Psoas muscle (tissue), 8 donors: Measurements from ENCODE around the gene ATP23. TPM values are rescaled to one million over a fixed set of nuclear protein-coding genes. Genes with fewer than 3 reads are reported as not detected.

Source experiments
- ATAC-seq, 4 donors: fragments of 200-7000 bp; cut with Tn5 transposase; one replicate each; pipeline ENCODE4 v1.9.1; 2020; ENCODE audit warnings: moderate library complexity in 3 of 4, mild to moderate bottlenecking in 2 of 4
- DNase-seq, 2 donors: peaks; one replicate each; pipeline ENCODE4 v3.0.0-alpha.2; 2020
- H3K27ac ChIP-seq: fragments of 200-600 bp; one replicate; pipeline ENCODE4 v1.8.0; 2022
- H3K27me3 ChIP-seq, 3 donors: fragments of 200-600 bp in 1 of 3; one replicate each; pipeline versions ENCODE4 v1.6.1 to v1.8.0; 2013 to 2022; ENCODE audit warnings: low read length in 2 of 3, mild to moderate bottlenecking in 2 of 3, moderate library complexity in 1 of 3; ENCODE audit not compliant: insufficient read depth in 3 of 3
- H3K36me3 ChIP-seq, 2 donors: fragments of 200-600 bp in 1 of 2; one replicate each; pipeline versions ENCODE4 v1.6.1 to v1.8.0; 2013 to 2022; ENCODE audit warnings: low read depth in 1 of 2, mild to moderate bottlenecking in 1 of 2, moderate library complexity in 1 of 2; ENCODE audit not compliant: insufficient read depth in 1 of 2
- H3K4me1 ChIP-seq: fragments of 200-600 bp; one replicate; pipeline ENCODE4 v1.8.0; 2022
- H3K4me3 ChIP-seq: fragments of 200-600 bp; one replicate; pipeline ENCODE4 v1.8.0; 2022; ENCODE audit warnings: mild to moderate bottlenecking
- H3K9me3 ChIP-seq: fragments of 200-600 bp; one replicate; pipeline ENCODE4 v1.8.0; 2022
- WGBS, 3 donors: extraction: QIAGEN DNeasy Blood & Tissue Kit; methylation state at CpG; one replicate each; pipeline versions ENCODE4 v1.1.6 to v1.1.7; 2013; 5-methylcytosine and 5-hydroxymethylcytosine counted together
- intact Hi-C, 2 donors: fragments of 100-400 bp; cut with DNase I; formaldehyde crosslinking; loops; one replicate each; pipeline versions ENCODE4 v1.11.0 to v1.14.2; 2022
- polyA plus RNA-seq, 3 donors: library from polyadenylated mRNA; stranded (reverse); fragments of 200-250 nt; gene quantifications; one replicate each; pipeline ENCODE4 v1.2.3, GENCODE V29; 2013
- total RNA-seq, 4 donors: library from RNA; stranded (reverse); fragmentation: NEBNext Ultra II Directional in 2 of 4; extraction: Animal tissue kit (Norgen Biotek cat#: 25700) in 2 of 4; gene quantifications; one replicate each; pipeline versions ENCODE4 v1.2.1 to v1.2.4, GENCODE V29; 2021 to 2023
- TF ChIP-seq, protein P1 (sequence below): fragments of 200-600 bp; IDR thresholded peaks from one replicate; pipeline ENCODE4 v1.8.0; 2022; ENCODE audit warnings: antibody characterized with exemption
- donor health status: healthy with polysubstance abuse.
- donor health status: DM: no; HTN: no; CAD: no; lungs with moderate emphysema.
- donor health status: Bipolar disorder and iron deficiency.
- donor health status: healthy.
- donor health status: DM: yes; HTN: yes; CAD: no.
- donor health status: DM: no; HTN: no; CAD: no.
- donor health status: DM: no; HTN: no; CAD: no.
- donor health status: DM: yes; HTN: yes; CAD: no.

ATP23 gene
- total and polyA plus RNA-seq, 7 donors, result 6.3 to 28.8 (median 8.7) TPM

- intact Hi-C loops, result no loop called here
- Histone ChIP-seq H3K36me3 (no peaks in the 10 kb centered on the region), H3K9me3 (peaks cover 28% of the 10 kb centered on the region), H3K4me3 (no peak overlapping the region), H3K27me3 (no peaks in the 10 kb centered on the region), H3K27ac (no peak overlapping the region), H3K4me1 (no peaks in the 10 kb centered on the region)
- 86 to 94% (median 89%) methylated on average over 2 of the region's 2 CpGs for WGBS, 3 donors
- TF ChIP-seq, protein P1, sequence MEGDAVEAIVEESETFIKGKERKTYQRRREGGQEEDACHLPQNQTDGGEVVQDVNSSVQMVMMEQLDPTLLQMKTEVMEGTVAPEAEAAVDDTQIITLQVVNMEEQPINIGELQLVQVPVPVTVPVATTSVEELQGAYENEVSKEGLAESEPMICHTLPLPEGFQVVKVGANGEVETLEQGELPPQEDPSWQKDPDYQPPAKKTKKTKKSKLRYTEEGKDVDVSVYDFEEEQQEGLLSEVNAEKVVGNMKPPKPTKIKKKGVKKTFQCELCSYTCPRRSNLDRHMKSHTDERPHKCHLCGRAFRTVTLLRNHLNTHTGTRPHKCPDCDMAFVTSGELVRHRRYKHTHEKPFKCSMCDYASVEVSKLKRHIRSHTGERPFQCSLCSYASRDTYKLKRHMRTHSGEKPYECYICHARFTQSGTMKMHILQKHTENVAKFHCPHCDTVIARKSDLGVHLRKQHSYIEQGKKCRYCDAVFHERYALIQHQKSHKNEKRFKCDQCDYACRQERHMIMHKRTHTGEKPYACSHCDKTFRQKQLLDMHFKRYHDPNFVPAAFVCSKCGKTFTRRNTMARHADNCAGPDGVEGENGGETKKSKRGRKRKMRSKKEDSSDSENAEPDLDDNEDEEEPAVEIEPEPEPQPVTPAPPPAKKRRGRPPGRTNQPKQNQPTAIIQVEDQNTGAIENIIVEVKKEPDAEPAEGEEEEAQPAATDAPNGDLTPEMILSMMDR, result no peak
- no peak for DNase-seq
- no peak for ATAC-seq
Measured at GRCh38 chr12:57996520-57996919, 55.2 kb downstream of the ATP23 start.

DNA sequence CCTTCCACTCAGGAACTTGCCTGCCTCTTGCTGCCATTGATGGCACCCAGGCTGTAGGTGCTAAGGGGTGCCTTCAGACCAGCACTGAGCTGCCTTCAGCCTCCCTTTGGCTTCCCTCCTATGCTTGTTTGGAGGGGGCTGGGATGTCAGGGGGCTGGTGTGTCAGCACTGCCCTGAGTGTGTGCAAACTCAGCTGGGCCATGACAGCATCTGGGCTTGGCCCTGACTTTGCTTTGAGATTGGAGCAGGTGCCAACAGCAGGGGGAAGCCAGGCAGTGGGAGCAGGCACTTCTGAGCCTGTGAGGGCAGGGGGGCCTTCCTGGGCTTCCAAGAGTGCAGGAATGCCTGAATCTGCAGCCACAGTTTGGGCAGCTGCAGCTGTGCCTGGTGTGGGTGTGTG, 56.9 kb downstream of the ATP23 start:
- peaks cover 28% of the 10 kb centered on the region for H3K9me3 ChIP-seq
- no peaks in the 10 kb centered on the region for H3K4me1 ChIP-seq
- H3K27ac ChIP-seq, result no peak overlapping the region
- no peaks in the 10 kb centered on the region for H3K36me3 ChIP-seq
- H3K27me3 ChIP-seq, result no peaks in the 10 kb centered on the region
- intact Hi-C loops, result no loop called here
- no peak overlapping the region for H3K4me3 ChIP-seq
- TF ChIP-seq, protein P1, result no peak
- ATAC-seq (no peak), DNase-seq (no peak)

DNA sequence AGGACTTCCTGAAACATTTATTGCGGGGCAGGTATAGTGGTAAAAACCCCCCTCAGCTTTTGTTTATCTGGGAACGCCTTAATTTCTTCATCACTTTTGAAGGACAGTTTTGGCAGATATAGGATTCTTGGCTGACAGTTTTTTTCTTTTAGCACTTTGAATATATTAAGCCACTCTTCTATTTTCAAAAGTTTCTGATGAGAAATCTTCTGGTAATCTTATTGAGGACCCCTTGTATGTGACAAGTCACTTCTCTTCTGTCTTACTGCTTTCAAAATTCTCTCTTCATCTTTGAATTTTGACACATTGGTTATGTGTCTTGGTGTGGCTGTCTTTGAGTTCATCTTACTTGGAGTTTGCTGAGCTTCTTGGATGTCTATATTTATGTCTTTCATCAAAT, 59.1 kb downstream of the ATP23 start:
- DNase-seq (no peak), ATAC-seq (no peak)
- no peaks in the 10 kb centered on the region for H3K27me3 ChIP-seq
- H3K9me3 ChIP-seq, result peaks cover 28% of the 10 kb centered on the region
- no peaks in the 10 kb centered on the region for H3K4me1 ChIP-seq
- intact Hi-C loops, result no loop called here
- H3K36me3 ChIP-seq, result no peaks in the 10 kb centered on the region
- H3K27ac ChIP-seq, result no peak overlapping the region
- WGBS, 3 donors, result 90 to 93% (median 91%) methylated on average over 2 of the region's 2 CpGs
- no peak overlapping the region for H3K4me3 ChIP-seq
- TF ChIP-seq, protein P1, result no peak

DNA sequence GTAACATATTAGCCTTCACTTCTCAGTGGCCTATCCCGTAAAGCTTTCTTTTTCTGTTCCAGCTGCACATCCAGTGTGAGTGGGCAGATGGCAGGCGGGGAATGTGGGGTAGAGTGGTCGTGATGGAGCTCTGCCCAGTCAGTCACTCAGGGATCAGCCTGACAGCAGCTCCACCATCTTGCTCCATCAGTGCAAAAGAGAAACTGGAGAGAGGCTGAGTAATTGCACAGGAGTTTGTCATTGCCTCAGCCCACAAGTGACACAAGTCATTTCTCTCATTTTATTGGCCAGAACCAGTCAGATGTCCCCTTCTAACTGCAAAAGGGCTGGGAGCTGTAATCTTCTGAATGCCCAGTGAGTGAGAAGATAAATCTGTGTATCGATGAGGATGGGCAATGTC, 66.5 kb downstream of the ATP23 start:
- Histone ChIP-seq H3K9me3 (no peaks in the 10 kb centered on the region), H3K4me3 (no peak overlapping the region), H3K27ac (no peak overlapping the region), H3K36me3 (no peaks in the 10 kb centered on the region), H3K27me3 (no peaks in the 10 kb centered on the region), H3K4me1 (no peaks in the 10 kb centered on the region)
- DNase-seq (no peak), ATAC-seq (no peak)
- 82 to 88% (median 83%) methylated on average over 4 of the region's 4 CpGs for WGBS, 3 donors
- intact Hi-C loops, result no loop called here
- TF ChIP-seq, protein P1, result no peak

GRCh38 chr12:58008634-58009033, 67.3 kb downstream of the ATP23 start:
- Histone ChIP-seq H3K27ac (no peak overlapping the region), H3K9me3 (no peaks in the 10 kb centered on the region), H3K4me3 (no peak overlapping the region), H3K27me3 (no peaks in the 10 kb centered on the region), H3K4me1 (no peaks in the 10 kb centered on the region), H3K36me3 (no peaks in the 10 kb centered on the region)
- WGBS, 3 donors, result 16 to 41% (median 32%) methylated on average over 2 to 3 of the region's 3 CpGs
- DNase-seq, result no peak
- TF ChIP-seq, protein P1, result no peak
- no peak for ATAC-seq
- intact Hi-C loops, result no loop called here
